AG04450 (cell line): Measurements from ENCODE around the gene RPLP2. TPM values are rescaled to one million over a fixed set of nuclear protein-coding genes. Genes with fewer than 3 reads are reported as not detected.

Source experiments
- CTCF ChIA-PET: fragments of 300-600, 350-600 bp; formaldehyde crosslinking; extraction: SDS; loops from one replicate; lab custom pipeline; 2022; ENCODE audit warnings: antibody characterized with exemption, inconsistent platforms; lab: Charles Lee
- POLR2A ChIA-PET: fragments of 350-600 bp; formaldehyde crosslinking; extraction: SDS; loops from one replicate; lab custom pipeline; 2021; ENCODE audit warnings: antibody characterized with exemption, inconsistent platforms; lab: Yijun Ruan, JAX
- DNase-seq: peaks from one replicate; pipeline ENCODE4 v3.0.0-alpha.2; 2011; ENCODE audit warnings: low read depth, low spot score
- H3K27ac ChIP-seq: one replicate; pipeline ENCODE4 v1.5.1; 2012; ENCODE audit warnings: low read depth, low read length, control low read depth
- H3K27me3 ChIP-seq: one replicate; pipeline ENCODE4 v1.6.0; 2012; ENCODE audit warnings: low read length; ENCODE audit not compliant: control insufficient read depth, insufficient read depth
- H3K4me3 ChIP-seq: 2 replicates; pipeline ENCODE4 v1.5.1; 2011; ENCODE audit warnings: mild to moderate bottlenecking, low read depth, low read length, control low read depth
- H3K9me3 ChIP-seq: 2 replicates; pipeline ENCODE4 v1.5.1; 2012; ENCODE audit warnings: low read length; ENCODE audit not compliant: control insufficient read depth, insufficient read depth
- CTCF ChIP-seq: IDR thresholded peaks from 2 replicates; pipeline ENCODE4 v1.5.1; 2011; ENCODE audit warnings: low read depth, low read length, control low read depth, inconsistent platforms
- polyA plus RNA-seq: library from polyadenylated mRNA; depleted of rRNA; stranded (reverse); fragments of >200 nt; gene quantifications from 2 replicates; pipeline ENCODE4 v1.2.3, GENCODE V29; 2011

The RPLP2 gene
- polyA plus RNA-seq, 1 experiment = 1,115 TPM

- ChIA-PET POLR2A (interaction anchor here (1.3 to 3.1 kb wide), 6 partner anchors 11 to 35 kb away, joined by 3 to 66 read pairs (median 14); partner anchors contain the start of genes CD151, PNPLA2 and RPLP2), CTCF (no interaction called here)
Measured at GRCh38 chr11:843818-844692, 34.3 kb downstream of the RPLP2 start.

GRCh38 chr11:844693-845644 is 35.2 kb downstream of the RPLP2 start:
- ChIA-PET POLR2A (interaction anchor here (1.2 to 3.1 kb wide), 6 partner anchors 12 to 36 kb away, joined by 3 to 66 read pairs (median 14); partner anchors contain the start of genes CD151, PNPLA2 and RPLP2), CTCF (no interaction called here)
- no peaks in the 10 kb centered on the region for H3K27me3 ChIP-seq
- TF ChIP-seq CTCF = no peak
- H3K27ac ChIP-seq = peak overlapping the region; percentile 97
- no peaks in the 10 kb centered on the region; the same call in 1 of the 2 replicates for H3K9me3 ChIP-seq
- peak; percentile 71 for DNase-seq
- H3K4me3 ChIP-seq = peak overlapping the region; percentile 71

More at GRCh38 chr11:843818-844692, 34.3 kb downstream of the RPLP2 start:
- no peaks in the 10 kb centered on the region; the same call in 1 of the 2 replicates for H3K9me3 ChIP-seq
- peak overlapping the region; percentile 97 for H3K27ac ChIP-seq
- no peak for TF ChIP-seq CTCF
- peak overlapping the region; percentile 71 for H3K4me3 ChIP-seq
- H3K27me3 ChIP-seq = no peaks in the 10 kb centered on the region
- DNase-seq = peak; percentile 79

GRCh38 chr11:845872-846495 is 36.2 kb downstream of the RPLP2 start:
- ChIA-PET POLR2A (interaction anchor here (0.8 to 1.6 kb wide), 4 partner anchors 14 to 27 kb away, joined by 4 to 6 read pairs (median 4); partner anchors contain the start of gene PNPLA2), CTCF (no interaction called here)
- Histone ChIP-seq H3K27me3 (no peaks in the 10 kb centered on the region), H3K27ac (peak overlapping the region; percentile 97), H3K4me3 (peak overlapping the region; percentile 27; the same call in 1 of the 2 replicates), H3K9me3 (no peaks in the 10 kb centered on the region; the same call in 1 of the 2 replicates)
- no peak for DNase-seq
- TF ChIP-seq CTCF = no peak

- CTCF ChIA-PET = interaction anchor here (1.2 kb wide), 1 partner anchor 15 kb away, joined by 8 read pairs; no protein-coding TSS in a partner anchor
- no peak for TF ChIP-seq CTCF
- no peak overlapping the region for H3K4me3 ChIP-seq
- no peaks in the 10 kb centered on the region for H3K27me3 ChIP-seq
- no peaks in the 10 kb centered on the region; the same call in 1 of the 2 replicates for H3K9me3 ChIP-seq
- DNase-seq = no peak
- H3K27ac ChIP-seq = peak overlapping the region; percentile 97
- POLR2A ChIA-PET = interaction anchor here (0.8 to 1.6 kb wide), 4 partner anchors 13 to 27 kb away, joined by 4 to 6 read pairs (median 4); partner anchors contain the start of gene PNPLA2
Measured at GRCh38 chr11:846496-847098, 36.8 kb downstream of the RPLP2 start.
